ENCODE results near the gene MSH5. TPM values are rescaled to one million over a fixed set of nuclear protein-coding genes. Genes with fewer than 3 reads are reported as not detected.

Gene MSH5
- total and polyA plus RNA-seq, 3 experiments from 2014 or later = 2.0 to 39.8 (median 36.4) TPM

- H3K4me3 Mint-ChIP-seq = peak overlapping the region; percentile 93 to 99 (median 98)
- peaks cover 0 to 17% (median 5%) of the 10 kb centered on the region in 3 donors for H3K36me3 Mint-ChIP-seq
- Histone ChIP-seq H3K27ac (ENCODE audit: low read depth, low read length) (peak overlapping the region; percentile 90), H3K4me1 (ENCODE audit: insufficient read depth, low read length) (peaks cover 39% of the 10 kb centered on the region), H3K4me3 (ENCODE audit: low read length) (peak overlapping the region; percentile 84), H3K36me3 (ENCODE audit: insufficient read depth, low read length) (no peaks in the 10 kb centered on the region), H3K9me3 (ENCODE audit: low read length) (no peaks in the 10 kb centered on the region), H3K27me3 (ENCODE audit: insufficient read depth, low read length, poor library complexity, severe bottlenecking) (no peaks in the 10 kb centered on the region)
- CTCF ChIA-PET = interaction anchor here (0.7 to 7.5 kb wide), 9 partner anchors 11 to 89 kb away, joined by 3 to 42 read pairs (median 9); partner anchors contain the start of genes DDAH2, HSPA1B, LSM2 and VARS1
- peaks cover 46 to 61% (median 54%) of the 10 kb centered on the region in 3 donors for H3K4me1 Mint-ChIP-seq
- H3K9me3 Mint-ChIP-seq = no peaks in the 10 kb centered on the region
- H3K27ac Mint-ChIP-seq = peak overlapping the region; percentile 91 to 99 (median 96)
- H3K27me3 Mint-ChIP-seq = no peaks in the 10 kb centered on the region
- POLR2A ChIA-PET = interaction anchor here (1.2 to 2.0 kb wide), 2 partner anchors 31 to 38 kb away, joined by 6 to 12 read pairs; partner anchors contain the start of gene ABHD16A
- no peak for DNase-seq
These were observed 805 bp downstream of the MSH5 start for GRCh38 chr6:31740397-31741223.

- H3K36me3 Mint-ChIP-seq = peaks cover 0 to 10% (median 4%) of the 10 kb centered on the region in 3 donors
- H3K27ac Mint-ChIP-seq = peak overlapping the region in 2 of 8 donors; percentile 7 to 36
- Histone ChIP-seq H3K9me3 (ENCODE audit: low read length) (no peaks in the 10 kb centered on the region), H3K36me3 (ENCODE audit: insufficient read depth, low read length) (no peaks in the 10 kb centered on the region), H3K27me3 (ENCODE audit: insufficient read depth, low read length, poor library complexity, severe bottlenecking) (no peaks in the 10 kb centered on the region), H3K27ac (ENCODE audit: low read depth, low read length) (peak overlapping the region; percentile 7), H3K4me3 (ENCODE audit: low read length) (no peak overlapping the region), H3K4me1 (ENCODE audit: insufficient read depth, low read length) (peaks cover 35% of the 10 kb centered on the region)
- peak overlapping the region in 6 of 7 donors; percentile 48 to 99 (median 58) for H3K4me3 Mint-ChIP-seq
- H3K9me3 Mint-ChIP-seq = no peaks in the 10 kb centered on the region
- ChIA-PET POLR2A (no interaction called here), CTCF (interaction anchor here (1.1 to 7.5 kb wide), 3 partner anchors 29 to 88 kb away, joined by 3 to 42 read pairs (median 4); no protein-coding TSS in a partner anchor)
- peaks cover 37 to 56% (median 42%) of the 10 kb centered on the region in 3 donors for H3K4me1 Mint-ChIP-seq
- no peak for DNase-seq
- H3K27me3 Mint-ChIP-seq = no peaks in the 10 kb centered on the region
These were observed 2.0 kb downstream of the MSH5 start for GRCh38 chr6:31741815-31742214.

- H3K4me3 Mint-ChIP-seq = peak overlapping the region in 1 of 7 donors; percentile 48
- H3K36me3 Mint-ChIP-seq = peaks cover 0 to 10% (median 6%) of the 10 kb centered on the region in 3 donors
- H3K27me3 ChIP-seq (ENCODE audit: insufficient read depth, low read length, poor library complexity, severe bottlenecking) = no peaks in the 10 kb centered on the region
- no peaks in the 10 kb centered on the region for H3K9me3 Mint-ChIP-seq
- POLR2A ChIA-PET = no interaction called here
- peaks cover 25% of the 10 kb centered on the region for H3K4me1 ChIP-seq (ENCODE audit: insufficient read depth, low read length)
- H3K27ac ChIP-seq (ENCODE audit: low read depth, low read length) = no peak overlapping the region
- no peaks in the 10 kb centered on the region for H3K9me3 ChIP-seq (ENCODE audit: low read length)
- H3K27me3 Mint-ChIP-seq = peaks cover 0 to 1% of the 10 kb centered on the region in 2 donors
- H3K36me3 ChIP-seq (ENCODE audit: insufficient read depth, low read length) = no peaks in the 10 kb centered on the region
- CTCF ChIA-PET = no interaction called here
- H3K4me3 ChIP-seq (ENCODE audit: low read length) = no peak overlapping the region
- H3K27ac Mint-ChIP-seq = peak overlapping the region in 1 of 8 donors; percentile 1
- peaks cover 27 to 45% (median 32%) of the 10 kb centered on the region in 3 donors for H3K4me1 Mint-ChIP-seq
- DNase-seq = no peak
These were observed 3.1 kb downstream of the MSH5 start for GRCh38 chr6:31742894-31743293.

GRCh38 chr6:31744422-31744821 is 4.6 kb downstream of the MSH5 start:
- CTCF ChIA-PET = interaction anchor here (1.5 kb wide), 1 partner anchor 25 kb away, joined by 5 read pairs; no protein-coding TSS in a partner anchor
- POLR2A ChIA-PET = no interaction called here
- H3K27ac Mint-ChIP-seq = no peak overlapping the region
- H3K4me3 ChIP-seq (ENCODE audit: low read length) = no peak overlapping the region
- H3K4me3 Mint-ChIP-seq = peak overlapping the region in 1 of 7 donors; percentile 67
- H3K27me3 Mint-ChIP-seq = peaks cover 0 to 1% of the 10 kb centered on the region in 2 donors
- H3K36me3 ChIP-seq (ENCODE audit: insufficient read depth, low read length) = no peaks in the 10 kb centered on the region
- H3K4me1 Mint-ChIP-seq = peaks cover 11 to 30% (median 16%) of the 10 kb centered on the region in 3 donors
- H3K9me3 Mint-ChIP-seq = no peaks in the 10 kb centered on the region
- peak overlapping the region; percentile 28 for H3K27ac ChIP-seq (ENCODE audit: low read depth, low read length)
- no peaks in the 10 kb centered on the region for H3K27me3 ChIP-seq (ENCODE audit: insufficient read depth, low read length, poor library complexity, severe bottlenecking)
- peaks cover 10% of the 10 kb centered on the region for H3K4me1 ChIP-seq (ENCODE audit: insufficient read depth, low read length)
- no peaks in the 10 kb centered on the region for H3K9me3 ChIP-seq (ENCODE audit: low read length)
- H3K36me3 Mint-ChIP-seq = peaks cover 0 to 10% (median 6%) of the 10 kb centered on the region in 3 donors
- DNase-seq = no peak

GRCh38 chr6:31749301-31750036 is 9.7 kb downstream of the MSH5 start:
- peaks cover 0 to 8% (median 2%) of the 10 kb centered on the region in 3 donors for H3K36me3 Mint-ChIP-seq
- Histone ChIP-seq H3K4me3 (ENCODE audit: low read length) (no peak overlapping the region), H3K4me1 (ENCODE audit: insufficient read depth, low read length) (no peaks in the 10 kb centered on the region), H3K9me3 (ENCODE audit: low read length) (no peaks in the 10 kb centered on the region), H3K27me3 (ENCODE audit: insufficient read depth, low read length, poor library complexity, severe bottlenecking) (no peaks in the 10 kb centered on the region), H3K27ac (ENCODE audit: low read depth, low read length) (no peak overlapping the region), H3K36me3 (ENCODE audit: insufficient read depth, low read length) (no peaks in the 10 kb centered on the region)
- no peak overlapping the region for H3K27ac Mint-ChIP-seq
- DNase-seq = no peak
- H3K4me1 Mint-ChIP-seq = peaks cover 0 to 5% (median 0%) of the 10 kb centered on the region in 3 donors
- POLR2A ChIA-PET = no interaction called here
- H3K27me3 Mint-ChIP-seq = peaks cover 0 to 1% of the 10 kb centered on the region in 2 donors
- H3K4me3 Mint-ChIP-seq = no peak overlapping the region
- H3K9me3 Mint-ChIP-seq = no peaks in the 10 kb centered on the region
- CTCF ChIA-PET = no interaction called here

GRCh38 chr6:31750411-31751022 is 10.7 kb downstream of the MSH5 start:
- H3K36me3 ChIP-seq (ENCODE audit: insufficient read depth, low read length) = no peaks in the 10 kb centered on the region
- no peaks in the 10 kb centered on the region for H3K9me3 ChIP-seq (ENCODE audit: low read length)
- no peak overlapping the region for H3K27ac ChIP-seq (ENCODE audit: low read depth, low read length)
- Mint-ChIP-seq H3K4me1 (no peaks in the 10 kb centered on the region), H3K9me3 (no peaks in the 10 kb centered on the region), H3K36me3 (peaks cover 0 to 4% (median under 1%) of the 10 kb centered on the region in 3 donors), H3K4me3 (no peak overlapping the region), H3K27me3 (peaks cover 0 to 1% of the 10 kb centered on the region in 2 donors), H3K27ac (peak overlapping the region in 1 of 8 donors; percentile 38)
- H3K4me3 ChIP-seq (ENCODE audit: low read length) = no peak overlapping the region
- CTCF ChIA-PET = no interaction called here
- POLR2A ChIA-PET = no interaction called here
- H3K4me1 ChIP-seq (ENCODE audit: insufficient read depth, low read length) = no peaks in the 10 kb centered on the region
- no peaks in the 10 kb centered on the region for H3K27me3 ChIP-seq (ENCODE audit: insufficient read depth, low read length, poor library complexity, severe bottlenecking)
- DNase-seq = no peak

GRCh38 chr6:31752739-31753319 is 13.0 kb downstream of the MSH5 start:
- no peak for DNase-seq
- Mint-ChIP-seq H3K27ac (no peak overlapping the region), H3K4me1 (no peaks in the 10 kb centered on the region), H3K9me3 (no peaks in the 10 kb centered on the region), H3K27me3 (no peaks in the 10 kb centered on the region), H3K4me3 (no peak overlapping the region), H3K36me3 (peaks cover 0 to 2% (median 0%) of the 10 kb centered on the region in 3 donors)
- Histone ChIP-seq H3K4me1 (ENCODE audit: insufficient read depth, low read length) (no peaks in the 10 kb centered on the region), H3K9me3 (ENCODE audit: low read length) (no peaks in the 10 kb centered on the region), H3K27ac (ENCODE audit: low read depth, low read length) (no peak overlapping the region), H3K36me3 (ENCODE audit: insufficient read depth, low read length) (no peaks in the 10 kb centered on the region), H3K4me3 (ENCODE audit: low read length) (no peak overlapping the region), H3K27me3 (ENCODE audit: insufficient read depth, low read length, poor library complexity, severe bottlenecking) (no peaks in the 10 kb centered on the region)
- ChIA-PET POLR2A (interaction anchor here (0.6 kb wide), 1 partner anchor 15 kb away, joined by 4 read pairs; no protein-coding TSS in a partner anchor), CTCF (no interaction called here)
